NCI-H146 treated with DMSO at 0.1 percent for 48 hours (cell line): Measurements from ENCODE around the gene HUS1B.
"Not testable (repeated sequence)": the region's sequence is repeated elsewhere in the genome, so short reads cannot be mapped to it uniquely, and the experiment has no call there.

Source experiments
- DNase-seq: peaks from one replicate; lab custom pipeline; 2025; ENCODE audit not compliant: unreplicated experiment; lab: John Stamatoyannopoulos, UW

The HUS1B gene

DNA sequence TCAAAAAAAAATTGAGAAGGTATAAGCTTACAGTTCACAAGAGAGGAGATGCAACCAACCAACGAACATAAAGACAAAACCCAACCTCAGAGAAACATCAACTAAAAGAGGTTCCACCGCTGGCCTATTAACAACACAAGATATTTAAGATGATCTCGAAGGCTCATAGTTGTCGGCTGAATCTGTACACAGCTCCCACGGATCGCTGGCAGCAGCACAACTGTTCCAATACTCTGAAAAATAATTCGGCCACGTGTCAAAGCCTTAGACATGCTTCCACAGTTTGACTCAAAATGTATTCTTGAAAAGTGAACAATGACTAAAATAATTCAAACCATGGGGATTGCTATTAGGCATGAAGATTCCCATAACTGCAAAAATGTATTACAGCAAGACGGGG lies 22.4 kb upstream of the HUS1B start:
- no peak for DNase-seq

DNA sequence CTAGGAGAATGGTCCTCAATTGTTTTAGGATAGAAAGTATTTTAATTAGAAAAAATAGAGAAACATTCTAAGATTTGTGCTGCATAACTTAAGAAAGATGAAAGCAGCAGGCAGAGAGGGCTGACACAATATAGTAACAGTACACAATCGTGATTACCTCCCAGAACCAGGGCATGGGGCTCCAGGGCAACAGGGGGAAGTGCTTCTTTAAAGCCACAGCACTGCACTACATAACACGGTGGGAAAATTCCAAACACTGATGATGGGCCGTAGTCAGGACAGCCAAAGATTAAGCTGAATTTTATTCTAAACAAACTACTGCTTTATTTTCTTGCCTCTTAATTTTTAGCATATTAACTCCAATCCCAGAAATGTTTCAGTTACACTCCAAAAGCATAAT lies 21.6 kb upstream of the HUS1B start:
- DNase-seq: no peak

DNA sequence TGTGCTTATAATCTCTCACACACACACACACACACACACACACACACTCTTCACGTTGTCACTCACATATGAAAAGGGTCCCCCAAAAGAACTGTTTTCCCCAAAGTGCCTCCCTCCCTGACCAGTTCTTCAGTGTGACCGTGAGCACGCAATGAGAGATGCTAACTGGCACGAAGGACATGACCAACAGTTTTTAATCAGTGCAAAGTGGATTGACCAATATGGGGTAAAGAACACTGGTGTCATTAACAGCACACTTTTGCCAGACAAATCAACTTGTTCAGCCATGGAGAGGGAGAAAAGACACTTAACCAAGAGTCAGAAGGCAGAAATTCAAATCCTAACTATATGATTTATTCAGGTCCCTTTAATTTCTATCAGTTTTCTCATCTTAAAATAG lies 21.0 kb upstream of the HUS1B start:
- no peak for DNase-seq

DNA sequence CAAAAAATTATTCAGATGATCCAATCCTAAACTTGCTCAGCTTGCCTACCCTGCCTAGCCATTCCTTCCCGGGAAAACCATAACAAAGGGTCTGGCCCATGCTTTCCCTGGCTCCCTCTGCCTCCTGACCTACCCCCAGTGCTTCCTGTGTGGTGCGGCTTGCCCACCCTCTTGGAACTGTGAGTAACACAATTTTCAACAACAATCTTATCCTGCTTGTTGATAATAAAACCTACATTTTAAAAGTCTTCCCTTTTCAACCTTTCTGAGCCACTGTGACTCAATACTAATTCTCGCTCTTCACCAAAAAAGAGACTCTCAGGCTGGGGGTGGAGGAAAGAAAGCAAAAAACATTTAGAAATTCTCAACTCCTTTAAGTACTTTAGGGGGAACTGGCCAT lies 18.1 kb upstream of the HUS1B start:
- DNase-seq: no peak

DNA sequence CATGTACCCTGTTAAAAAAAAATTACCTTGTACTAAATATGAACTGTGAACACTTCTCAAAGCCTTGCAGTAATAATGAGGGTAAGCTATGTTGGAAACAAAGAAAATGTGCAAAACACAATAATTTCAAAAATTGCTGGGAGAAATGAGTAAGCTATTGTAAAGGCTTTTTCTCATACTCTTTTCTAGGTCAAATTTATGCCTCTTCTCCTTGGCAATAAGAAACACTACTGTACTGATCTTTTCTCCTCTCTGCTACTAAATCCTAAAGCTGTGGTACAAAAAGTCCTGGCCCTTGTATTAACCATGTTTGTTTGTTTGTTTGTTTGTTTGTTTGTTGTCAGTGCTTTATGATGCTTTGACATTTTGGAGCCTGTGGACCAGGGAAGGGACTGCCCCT lies 17.5 kb upstream of the HUS1B start:
- no peak for DNase-seq

DNA sequence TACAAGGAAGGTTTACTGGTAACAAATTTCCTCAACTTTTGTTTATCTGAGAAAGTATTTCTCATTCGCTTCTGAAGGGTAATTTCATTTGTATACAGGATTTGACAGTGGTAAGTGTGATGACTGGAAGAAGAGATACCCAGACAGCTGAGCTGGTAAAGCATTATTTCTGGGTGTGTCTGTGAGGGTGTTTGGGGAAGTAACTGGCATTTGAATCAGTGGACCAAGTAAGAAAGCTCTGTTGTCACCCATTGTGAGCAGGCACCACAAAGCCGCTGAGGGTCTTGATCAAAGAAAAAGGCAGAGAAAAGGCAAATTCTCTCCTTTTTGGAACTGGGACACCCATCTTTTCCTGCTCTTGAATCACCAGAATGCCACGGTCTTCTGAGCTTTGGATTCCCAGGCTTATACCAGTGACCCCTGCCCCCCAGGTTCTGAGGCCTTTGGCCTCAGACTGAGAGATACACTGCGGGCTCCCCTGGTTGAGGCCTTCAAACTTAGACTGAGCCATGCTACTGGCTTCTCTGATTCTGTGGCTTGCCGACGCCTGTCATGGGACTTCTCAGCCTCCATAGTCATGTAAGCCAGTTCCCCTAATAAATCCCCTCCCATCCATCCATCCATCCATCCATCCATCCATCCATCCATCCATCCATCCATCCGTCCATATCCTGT lies 10.5 kb upstream of the HUS1B start:
- no peak for DNase-seq

DNA sequence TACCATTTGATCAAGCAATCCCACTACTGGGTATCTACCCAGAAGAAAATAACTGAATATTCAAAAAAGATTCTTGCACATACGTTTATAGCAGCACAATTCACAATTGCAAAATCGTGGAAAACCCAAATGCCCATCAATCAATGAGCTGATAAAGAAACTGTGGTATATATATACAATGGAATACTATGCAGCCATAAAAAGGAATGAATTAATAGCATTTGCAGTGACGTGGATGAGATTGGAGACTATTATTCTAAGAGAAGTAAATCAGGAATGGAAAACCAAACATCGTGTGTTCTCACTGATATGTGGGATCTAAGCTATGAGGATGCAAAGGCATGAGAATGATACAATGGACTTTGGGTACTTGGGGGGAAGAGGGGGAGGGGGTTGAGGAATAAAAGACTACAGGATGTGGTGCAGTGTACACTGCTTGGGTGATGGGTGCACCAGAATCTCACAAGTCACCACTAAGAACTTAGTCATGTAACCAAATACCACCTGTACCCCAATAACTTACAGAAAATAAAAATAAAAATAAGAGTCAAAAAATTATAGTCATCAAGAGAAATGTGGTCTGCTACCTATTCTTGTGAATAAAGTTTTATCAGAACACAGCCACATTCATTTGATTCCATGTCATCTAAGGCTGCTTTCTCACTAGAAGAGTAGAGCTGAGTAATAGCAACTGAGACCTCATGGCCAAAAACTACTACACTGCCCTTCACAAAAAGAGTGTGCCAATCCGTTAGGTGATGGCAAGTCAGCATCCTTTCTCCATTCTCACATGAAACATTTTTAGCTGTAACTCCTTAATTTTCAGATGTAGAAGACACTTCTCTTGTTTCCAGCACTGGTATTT lies 8.7 kb upstream of the HUS1B start:
- DNase-seq: no peak

DNA sequence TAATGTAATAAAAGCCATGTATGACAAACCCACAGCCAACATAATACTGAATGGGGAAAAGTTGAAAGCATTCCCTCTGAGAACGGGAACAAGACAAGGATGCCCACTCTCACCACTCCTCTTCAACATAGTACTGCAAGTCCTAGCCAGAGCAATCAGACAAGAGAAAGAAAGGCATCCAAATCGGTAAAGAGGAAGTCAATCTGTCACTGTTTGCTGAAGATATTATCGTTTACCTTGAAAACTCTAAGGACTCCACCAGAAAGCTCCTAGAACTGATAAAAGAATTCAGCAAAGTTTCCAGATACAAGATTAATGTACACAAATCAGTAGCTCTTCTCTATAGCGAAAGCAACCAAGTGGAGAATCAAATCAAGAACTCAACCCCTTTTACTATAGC lies 6.9 kb upstream of the HUS1B start:
- not testable (repeated sequence) for DNase-seq

DNA sequence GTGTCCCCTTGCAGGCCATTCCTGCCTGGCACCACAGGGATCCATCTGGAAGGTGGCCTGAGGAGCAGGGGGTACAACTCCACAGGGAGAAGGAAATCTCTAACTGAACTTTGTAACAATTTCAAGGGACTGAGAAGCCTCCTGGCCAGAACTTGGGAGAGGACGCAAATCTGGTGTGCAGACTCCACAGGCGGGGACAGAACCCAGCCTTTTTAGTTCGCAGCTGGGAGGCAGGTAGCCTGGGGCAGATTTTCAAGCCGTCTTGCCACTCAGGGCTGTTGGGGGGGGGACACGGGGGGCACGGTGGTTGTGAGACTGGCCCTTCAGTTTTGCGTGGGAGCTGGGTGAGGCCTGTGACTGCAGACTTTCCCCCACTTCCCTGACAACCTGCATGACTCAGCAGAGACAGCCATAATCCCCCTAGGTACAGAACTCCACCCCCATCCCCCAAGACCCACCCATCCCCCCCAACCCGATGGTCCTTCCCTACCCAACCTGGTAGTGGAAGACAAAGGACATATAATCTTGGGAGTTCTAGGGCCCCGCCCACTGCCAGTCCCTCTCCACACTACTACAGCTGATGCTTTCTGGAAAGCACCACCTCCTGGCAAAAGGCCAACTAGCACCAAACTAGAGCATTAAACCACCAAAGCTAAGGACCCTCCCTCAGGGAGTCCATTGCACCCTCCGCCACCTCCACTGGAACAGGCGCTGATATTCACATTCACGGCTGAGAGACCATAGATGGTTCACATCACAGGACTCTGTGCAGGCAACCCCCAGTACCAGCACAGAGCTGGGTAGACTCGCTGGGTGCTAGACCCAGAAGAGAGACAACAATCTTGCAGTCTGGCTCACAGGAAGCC lies 3.0 kb upstream of the HUS1B start:
- DNase-seq: no peak

DNA sequence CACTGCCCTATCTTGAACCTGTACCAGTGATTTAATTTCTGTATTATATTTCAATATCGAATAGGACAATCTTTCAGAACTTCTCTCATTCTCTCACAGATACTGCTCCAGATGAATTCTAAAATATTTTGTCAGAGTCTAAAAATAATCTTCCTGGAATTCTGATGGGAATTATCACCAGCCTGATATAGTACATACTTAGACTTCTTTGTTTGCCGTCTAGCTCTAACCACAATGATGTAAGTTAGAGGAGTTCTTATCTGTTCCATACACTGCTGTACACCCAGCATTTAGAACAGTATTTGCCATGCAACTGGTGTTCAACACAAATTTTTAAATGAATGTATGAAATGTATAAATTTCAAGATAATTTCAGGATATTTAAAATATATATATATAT lies 1.3 kb upstream of the HUS1B start:
- DNase-seq: no peak

DNA sequence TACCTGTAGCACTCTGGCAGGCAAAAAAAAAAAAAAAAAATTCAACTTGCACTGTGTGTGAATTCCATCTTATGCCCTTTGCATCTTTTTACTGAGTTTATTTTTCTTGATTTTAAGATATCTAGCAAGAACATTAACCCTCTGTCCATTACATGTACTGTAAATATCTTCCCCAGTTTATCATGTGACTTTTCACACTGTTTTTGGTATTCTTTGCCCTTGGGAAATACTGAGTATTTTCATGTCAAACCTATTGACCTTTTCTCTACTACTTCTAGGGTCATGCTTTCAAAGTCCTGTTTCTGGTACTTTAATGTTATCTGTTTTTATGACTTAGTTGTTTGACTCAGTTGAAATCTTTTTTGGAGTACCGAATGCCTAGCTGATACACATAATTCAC lies 843 bp upstream of the HUS1B start:
- no peak for DNase-seq

DNA sequence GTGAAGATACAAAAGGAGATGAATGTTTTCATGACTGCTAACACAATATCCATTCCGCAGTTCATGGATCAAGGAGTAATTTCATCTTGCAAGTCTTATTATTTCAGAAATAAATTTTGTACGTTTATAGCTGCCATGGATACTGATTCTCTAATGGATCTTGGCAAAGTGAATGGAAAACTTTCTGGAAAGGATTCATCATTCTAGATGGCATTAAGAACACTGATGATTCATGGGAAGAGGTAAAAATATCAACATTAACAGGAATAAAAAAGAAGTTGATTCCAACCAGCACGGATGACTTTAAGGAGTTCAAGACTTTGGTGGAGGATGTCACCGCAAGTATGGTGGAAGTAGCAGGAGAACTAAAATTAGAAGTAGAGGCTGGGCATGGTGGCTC lies 2.8 kb downstream of the HUS1B start:
- DNase-seq: no peak

DNA sequence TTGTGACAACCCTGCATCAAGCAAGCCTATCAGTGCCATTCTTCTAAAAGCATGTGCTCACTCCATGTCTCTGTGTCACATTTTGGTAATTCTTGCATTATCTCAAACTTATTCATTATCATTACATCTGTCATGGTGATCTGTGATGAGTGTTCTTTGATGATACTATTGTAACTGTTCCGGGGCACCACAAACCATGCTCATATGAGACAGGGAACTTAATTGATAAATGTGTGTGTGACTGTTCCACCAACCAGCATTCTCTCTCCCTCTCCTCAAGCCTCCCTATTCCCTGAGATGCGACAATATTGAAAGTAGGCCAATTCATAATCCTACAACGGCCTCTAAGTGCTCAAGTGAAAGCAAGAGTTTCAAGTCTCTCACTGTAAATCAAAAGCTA lies 4.0 kb downstream of the HUS1B start:
- DNase-seq: no peak

DNA sequence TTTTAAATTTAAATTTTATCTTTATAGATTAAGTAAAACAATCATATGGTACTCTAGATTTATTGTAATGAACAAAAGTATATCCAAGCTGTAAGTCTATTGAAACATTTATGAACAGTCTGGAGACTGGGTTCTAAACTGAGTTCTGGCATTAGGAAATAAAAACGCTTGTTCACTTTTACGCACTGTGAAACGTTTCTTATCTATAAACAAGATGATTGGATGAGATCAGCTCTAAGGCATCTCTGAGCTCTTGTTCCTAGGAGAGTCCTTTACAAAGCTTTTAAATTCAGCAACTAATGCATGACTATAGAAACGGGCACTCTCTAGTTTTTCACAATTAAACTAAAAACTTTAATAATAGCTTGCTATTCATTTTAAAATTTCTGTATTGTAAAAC lies 6.8 kb downstream of the HUS1B start:
- no peak for DNase-seq

DNA sequence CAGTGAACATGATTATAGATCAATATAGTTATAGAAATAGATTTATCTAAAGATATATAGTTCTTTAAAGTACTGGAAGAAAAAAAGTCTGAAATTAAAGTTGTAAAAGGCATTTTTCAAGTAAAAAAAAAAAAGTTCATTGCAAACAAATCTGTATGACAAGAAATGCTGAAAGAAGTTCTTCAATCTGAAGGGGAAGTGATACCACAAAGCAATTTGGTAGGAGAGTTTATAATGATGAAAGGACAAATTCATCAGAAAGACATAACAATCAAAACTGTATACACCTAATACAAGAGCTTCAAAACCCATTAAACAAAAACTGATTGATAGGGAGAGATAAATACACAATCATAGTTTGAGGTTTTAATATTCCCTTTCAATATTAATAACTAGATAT lies 14.1 kb downstream of the HUS1B start:
- no peak for DNase-seq

DNA sequence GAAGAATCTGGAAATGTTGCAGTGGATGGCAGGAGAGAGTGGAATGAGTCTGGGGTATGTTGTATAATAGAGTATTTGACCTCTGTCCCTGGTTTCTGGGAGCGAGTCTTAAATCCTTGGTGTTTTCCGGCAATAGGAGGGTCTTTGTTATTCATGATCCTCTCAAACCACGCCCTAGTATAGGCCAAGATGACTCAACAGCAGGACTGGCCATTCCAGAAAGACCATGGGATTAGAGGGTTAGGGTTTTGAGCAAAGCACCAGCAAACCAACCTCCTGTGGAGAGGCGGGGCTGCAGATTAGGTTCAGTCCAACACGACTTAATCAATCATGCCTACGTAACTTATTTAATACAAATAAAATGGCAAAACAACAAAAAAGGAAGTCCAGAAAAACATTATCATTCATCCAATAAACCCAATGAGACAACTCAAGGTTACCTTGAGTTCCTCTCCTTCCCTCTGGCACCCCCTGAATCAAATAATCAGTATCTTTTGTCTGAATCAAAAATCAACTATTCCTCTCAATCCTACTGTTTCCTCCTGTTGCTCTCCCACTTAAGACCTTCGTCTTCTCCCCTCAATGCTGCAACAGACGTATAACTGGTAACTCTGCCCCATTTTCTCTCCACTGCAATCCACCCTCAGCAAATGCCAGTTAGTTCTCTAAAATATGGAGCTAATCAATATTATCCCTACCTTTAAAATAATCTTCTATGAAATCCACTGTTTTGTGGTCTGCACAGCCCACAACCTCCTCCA lies 15.5 kb downstream of the HUS1B start:
- DNase-seq: no peak

DNA sequence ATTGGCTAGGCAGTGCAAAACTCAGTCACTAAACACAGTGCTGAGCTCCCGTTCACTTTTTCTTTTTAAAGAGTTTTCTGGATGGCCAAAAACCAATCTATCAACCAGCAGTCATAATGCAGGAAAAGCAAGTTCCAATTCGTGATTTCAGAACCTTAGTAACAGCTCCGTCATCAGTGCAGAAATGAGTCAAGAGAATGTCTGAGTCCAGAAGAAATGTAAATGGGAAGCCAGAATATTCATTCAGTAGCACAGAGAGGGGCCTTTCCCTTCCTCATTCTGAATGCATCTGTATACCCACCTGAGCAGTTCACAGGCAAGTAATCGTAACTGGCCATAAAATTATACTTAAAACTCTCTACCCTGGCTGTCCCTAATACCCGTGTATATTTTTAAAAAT lies 20.4 kb downstream of the HUS1B start:
- DNase-seq: no peak

DNA sequence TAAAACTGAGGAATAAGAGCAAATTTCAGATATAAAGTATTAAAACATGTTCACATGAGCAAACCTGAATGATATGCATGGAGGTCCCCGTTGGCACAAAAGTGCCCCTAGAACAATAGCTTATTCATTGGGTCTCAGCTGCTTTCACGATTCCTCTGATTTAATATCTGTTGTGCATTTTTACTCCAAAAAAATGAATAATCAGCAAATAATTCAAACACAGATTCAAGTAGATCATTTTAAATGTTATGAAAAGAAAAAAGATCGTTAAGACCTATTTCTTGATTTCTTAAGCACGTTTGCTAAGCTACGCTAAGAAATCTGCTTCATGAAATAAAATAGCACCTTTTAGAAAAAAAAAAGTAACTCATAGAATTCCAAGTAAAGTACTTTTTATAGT lies 21.7 kb downstream of the HUS1B start:
- DNase-seq: no peak

DNA sequence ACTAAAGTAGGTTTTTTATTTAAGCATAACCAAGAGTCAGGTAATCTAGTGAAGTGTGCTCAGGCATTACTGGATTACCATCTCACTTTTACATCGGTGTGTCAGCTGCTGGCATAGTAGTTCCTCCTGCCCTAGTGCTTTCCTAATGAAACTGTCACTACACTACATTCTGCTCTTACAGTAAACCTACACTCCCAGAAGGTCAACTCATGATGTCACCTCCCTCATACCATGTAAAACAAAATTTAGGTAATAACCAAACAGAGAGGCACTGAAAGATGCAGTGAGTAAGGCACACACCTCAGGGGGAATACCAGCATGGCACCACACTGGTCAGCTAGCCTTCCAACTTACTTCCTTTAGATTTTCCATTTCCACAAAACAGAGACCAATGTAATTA lies 23.3 kb downstream of the HUS1B start:
- DNase-seq: no peak

DNA sequence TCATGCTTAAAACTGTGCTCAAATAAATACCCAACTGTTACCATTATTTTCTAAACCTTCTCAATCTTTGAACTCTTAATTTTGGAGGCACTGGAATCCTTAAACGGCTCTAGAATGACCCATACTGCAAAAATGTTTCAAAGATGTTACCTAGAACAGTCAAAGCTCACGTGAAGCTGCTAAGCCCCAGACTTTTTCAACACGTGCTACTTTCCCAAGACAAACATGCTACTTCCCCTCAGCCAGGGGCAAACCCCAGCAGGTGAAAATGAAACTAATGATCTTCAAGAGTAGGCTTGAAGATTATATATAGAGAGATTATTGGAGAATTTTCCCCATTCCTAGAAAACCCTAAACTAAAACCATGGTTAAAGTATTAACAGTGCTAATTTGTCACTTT lies 28.1 kb downstream of the HUS1B start:
- DNase-seq: no peak

DNA sequence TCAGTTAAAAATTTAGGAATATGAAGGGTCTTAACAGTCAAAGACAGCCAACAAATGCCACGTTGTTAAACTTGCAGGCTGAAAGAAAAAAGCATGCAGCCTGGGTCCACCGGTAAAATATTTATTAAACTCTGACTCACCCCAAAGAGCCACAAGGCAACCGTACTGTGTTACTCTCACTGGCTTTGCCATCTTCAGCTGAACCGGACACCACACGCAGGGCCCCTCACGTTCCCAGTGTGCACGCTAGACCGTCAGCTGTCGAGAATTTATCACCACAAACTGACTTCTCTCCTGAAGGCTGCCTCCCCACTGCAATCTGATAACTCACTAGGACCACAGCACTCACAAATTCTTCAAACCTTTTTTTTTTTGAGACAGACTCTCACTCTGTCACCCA lies 30.7 kb downstream of the HUS1B start:
- DNase-seq: no peak
